Endodermal cell (in vitro differentiated cells): ENCODE data around the gene PTPRN2. TPM values are rescaled to one million over a fixed set of nuclear protein-coding genes. Genes with fewer than 3 reads are reported as not detected.
A peak's percentile ranks its signal among the peaks of the same experiment; 100 is the strongest.

Experiments used
- DNase-seq: peaks from one replicate; pipeline ENCODE4 v3.0.0-alpha.2; 2017
- H3K27ac ChIP-seq: 2 replicates; pipeline ENCODE4 v1.5.1; 2013; ENCODE audit warnings: mild to moderate bottlenecking, low read depth, low read length, moderate library complexity
- H3K27me3 ChIP-seq: 2 replicates; pipeline ENCODE4 v1.6.1; 2013; ENCODE audit warnings: mild to moderate bottlenecking, low read length, moderate library complexity; ENCODE audit not compliant: insufficient read depth, control insufficient read depth, poor library complexity, severe bottlenecking
- H3K36me3 ChIP-seq: 2 replicates; pipeline ENCODE4 v1.7.0; 2013; ENCODE audit warnings: mild to moderate bottlenecking, low read length, moderate library complexity; ENCODE audit not compliant: control insufficient read depth, insufficient read depth
- H3K4me1 ChIP-seq: one replicate; pipeline ENCODE4 v1.7.0; 2013; ENCODE audit warnings: low read length; ENCODE audit not compliant: control insufficient read depth, insufficient read depth
- H3K4me3 ChIP-seq: 2 replicates; pipeline ENCODE4 v1.5.1; 2013; ENCODE audit warnings: mild to moderate bottlenecking, low read length, moderate library complexity
- H3K9ac ChIP-seq: 2 replicates; pipeline ENCODE4 v1.6.1; 2013; ENCODE audit warnings: mild to moderate bottlenecking, low read length, moderate library complexity; ENCODE audit not compliant: poor library complexity, severe bottlenecking; ENCODE audit errors: extremely low read depth
- H3K9me3 ChIP-seq: 2 replicates; pipeline ENCODE4 v1.6.1; 2013; ENCODE audit warnings: mild to moderate bottlenecking, low read length, moderate library complexity; ENCODE audit not compliant: control insufficient read depth
- H3K27ac Mint-ChIP-seq: 2 replicates; pipeline ENCODE4 v1.8.0; 2020; ENCODE audit warnings: mixed read lengths
- H3K27me3 Mint-ChIP-seq: 2 replicates; pipeline ENCODE4 v1.8.0; 2021; ENCODE audit warnings: mild to moderate bottlenecking, mixed read lengths; ENCODE audit not compliant: insufficient read depth
- H3K36me3 Mint-ChIP-seq: 2 replicates; pipeline ENCODE4 v1.8.0; 2020; ENCODE audit warnings: low read depth, mixed read lengths
- H3K4me1 Mint-ChIP-seq: 2 replicates; pipeline ENCODE4 v1.8.0; 2020; ENCODE audit warnings: mixed read lengths
- H3K4me3 Mint-ChIP-seq: 2 replicates; pipeline ENCODE4 v1.8.0; 2020; ENCODE audit warnings: mild to moderate bottlenecking, moderate library complexity, mixed read lengths
- H3K9me3 Mint-ChIP-seq: 2 replicates; pipeline ENCODE4 v1.8.0; 2020; ENCODE audit warnings: mild to moderate bottlenecking, mixed read lengths
- CTCF ChIP-seq: fragments of 200-600 bp; sonication (generic); conservative IDR thresholded peaks from 2 replicates; pipeline ENCODE4 v1.5.0; 2021; ENCODE audit warnings: antibody characterized with exemption, mild to moderate bottlenecking
- WGBS, 2 experiments: methylation state at CpG; one replicate each; pipeline versions ENCODE4 v1.1.5 to v1.1.7; 2013; ENCODE audit warnings: missing lambda C conversion rate in 2 of 2, mixed read lengths in 1 of 2; ENCODE audit not compliant: insufficient coverage in 1 of 2, insufficient read length in 1 of 2; 5-methylcytosine and 5-hydroxymethylcytosine counted together
- total RNA-seq, 2 donors: library from RNA; stranded (reverse); fragmentation: NEBNext Ultra II Directional in 1 of 2; extraction: Animal tissue kit (Norgen Biotek cat#: 25700) in 1 of 2; gene quantifications; 2 replicates in 1 of 2; 3 replicates in 1 of 2; pipeline ENCODE4 v1.2.1, GENCODE V29; 2021

The PTPRN2 gene
- total RNA-seq, 2 donors from 2014 or later, result 0.69 to 1.2 TPM

DNA sequence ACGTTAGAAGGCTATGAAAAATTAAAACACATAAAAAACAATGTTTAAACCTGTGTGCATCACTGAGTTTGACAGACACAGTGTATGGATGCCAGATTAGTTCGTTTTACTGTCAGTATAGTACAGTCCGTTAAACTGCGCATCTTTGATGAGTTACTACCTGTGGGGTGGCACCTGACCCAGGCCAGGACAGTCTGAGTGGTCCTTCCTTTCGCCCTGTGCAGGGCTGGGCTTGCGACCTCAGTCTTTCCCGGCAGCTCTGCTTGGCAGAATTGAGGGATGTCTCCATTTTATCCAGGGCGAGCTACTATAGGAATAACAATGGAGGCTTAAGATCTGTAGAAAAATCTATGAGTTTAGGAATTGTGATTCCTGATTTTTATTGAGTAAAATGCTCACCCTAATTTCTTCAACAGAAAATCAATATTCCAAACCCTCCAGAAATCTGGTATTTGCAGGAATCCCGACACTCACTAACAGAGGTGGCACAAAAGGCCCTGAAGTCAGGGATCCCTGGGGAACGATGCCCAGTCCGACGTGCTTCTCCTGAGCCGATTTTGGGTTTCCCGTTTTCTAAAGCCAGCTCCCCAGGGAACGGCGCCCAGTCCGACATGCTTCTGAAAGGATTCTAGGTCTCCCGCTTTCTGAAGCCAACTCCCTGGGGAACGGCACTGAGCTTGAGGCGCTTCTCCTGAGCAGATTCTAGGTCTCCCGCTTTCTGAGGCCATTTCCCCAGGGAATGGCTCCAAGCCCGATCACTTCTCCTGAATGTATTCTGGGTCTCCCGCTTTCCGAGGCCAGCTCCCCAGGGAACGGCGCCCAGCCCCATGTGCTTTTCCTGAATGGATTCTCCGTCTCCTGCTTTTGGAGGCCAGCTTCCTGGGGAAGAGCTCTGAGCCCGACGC is 873.2 kb downstream of the PTPRN2 start:
- Mint-ChIP-seq H3K9me3 (peaks cover 4% of the 10 kb centered on the region), H3K4me3 (no peak overlapping the region), H3K36me3 (no peaks in the 10 kb centered on the region), H3K27ac (no peak overlapping the region), H3K4me1 (no peaks in the 10 kb centered on the region), H3K27me3 (no peaks in the 10 kb centered on the region)
- H3K36me3 ChIP-seq, result no peaks in the 10 kb centered on the region
- H3K27me3 ChIP-seq, result no peaks in the 10 kb centered on the region
- H3K9ac ChIP-seq, result no peak overlapping the region
- TF ChIP-seq CTCF, result no peak
- peaks cover 57% of the 10 kb centered on the region for H3K9me3 ChIP-seq
- no peak overlapping the region for H3K4me3 ChIP-seq
- WGBS, 2 experiments, result 85 to 86% methylated on average over 16 to 29 of the region's 29 CpGs
- H3K4me1 ChIP-seq, result no peaks in the 10 kb centered on the region
- H3K27ac ChIP-seq, result no peak overlapping the region
- DNase-seq, result peak; percentile 30

GRCh38 chr7:157713591-157713990 is 874.0 kb downstream of the PTPRN2 start:
- no peaks in the 10 kb centered on the region for H3K4me1 ChIP-seq
- Mint-ChIP-seq H3K27me3 (no peaks in the 10 kb centered on the region), H3K36me3 (no peaks in the 10 kb centered on the region), H3K4me1 (peaks cover 3% of the 10 kb centered on the region), H3K27ac (no peak overlapping the region), H3K4me3 (no peak overlapping the region), H3K9me3 (peaks cover 4% of the 10 kb centered on the region)
- H3K9ac ChIP-seq, result no peak overlapping the region
- WGBS, 2 experiments, result 78 to 82% methylated on average over 11 to 16 of the region's 16 CpGs
- H3K27ac ChIP-seq, result no peak overlapping the region
- DNase-seq, result peak; percentile 14
- H3K4me3 ChIP-seq, result no peak overlapping the region
- no peaks in the 10 kb centered on the region for H3K36me3 ChIP-seq
- H3K9me3 ChIP-seq, result peaks cover 53% of the 10 kb centered on the region
- no peak for TF ChIP-seq CTCF
- no peaks in the 10 kb centered on the region for H3K27me3 ChIP-seq

- peaks cover 3% of the 10 kb centered on the region for H3K4me1 Mint-ChIP-seq
- WGBS, 2 experiments, result 78 to 88% methylated on average over 7 to 15 of the region's 15 CpGs
- no peak overlapping the region for H3K27ac ChIP-seq
- H3K27ac Mint-ChIP-seq, result no peak overlapping the region
- peak; percentile 32 for DNase-seq
- H3K9ac ChIP-seq, result no peak overlapping the region
- H3K36me3 ChIP-seq, result no peaks in the 10 kb centered on the region
- H3K4me3 Mint-ChIP-seq, result no peak overlapping the region
- no peak for TF ChIP-seq CTCF
- H3K36me3 Mint-ChIP-seq, result no peaks in the 10 kb centered on the region
- peaks cover 4% of the 10 kb centered on the region for H3K9me3 Mint-ChIP-seq
- peaks cover 52% of the 10 kb centered on the region for H3K9me3 ChIP-seq
- no peak overlapping the region for H3K4me3 ChIP-seq
- H3K27me3 Mint-ChIP-seq, result peaks cover 3% of the 10 kb centered on the region
- H3K4me1 ChIP-seq, result no peaks in the 10 kb centered on the region
- H3K27me3 ChIP-seq, result no peaks in the 10 kb centered on the region
Observed at GRCh38 chr7:157712666-157713235, 874.9 kb downstream of the PTPRN2 start.
